Hepatic stellate cell (primary cell): ENCODE measurements around the gene CDK14.

Experiments used
- DNase-seq: peaks from one replicate; pipeline ENCODE4 v3.0.0; 2011; ENCODE audit warnings: low spot score

CDK14 gene

GRCh38 chr7:90595801-90596670 is at the start of gene CDK14:
TSS of gene CDK14 (plus strand) at chr7:90596321. CDS start at chr7:90596628, 307 bp downstream.
- peak; percentile 67 for DNase-seq

GRCh38 chr7:90551036-90551435 is 45.1 kb upstream of the CDK14 start:
- no peak for DNase-seq

- DNase-seq, result no peak
Measured at GRCh38 chr7:90552521-90552920, 43.6 kb upstream of the CDK14 start.

GRCh38 chr7:90560730-90561129 is 35.4 kb upstream of the CDK14 start:
- DNase-seq, result no peak

- no peak for DNase-seq
Measured at GRCh38 chr7:90563286-90563685, 32.8 kb upstream of the CDK14 start.

GRCh38 chr7:90564455-90564854 is 31.7 kb upstream of the CDK14 start:
- no peak for DNase-seq

- DNase-seq, result no peak
Measured at GRCh38 chr7:90568213-90568612, 27.9 kb upstream of the CDK14 start.

- DNase-seq, result no peak
Measured at GRCh38 chr7:90569368-90569767, 26.8 kb upstream of the CDK14 start.

- DNase-seq, result peak; percentile 18
Measured at GRCh38 chr7:90570373-90570959, 25.7 kb upstream of the CDK14 start.

GRCh38 chr7:90574146-90574819 is 21.8 kb upstream of the CDK14 start:
- DNase-seq, result no peak

- no peak for DNase-seq
Measured at GRCh38 chr7:90574820-90575187, 21.3 kb upstream of the CDK14 start.

GRCh38 chr7:90579181-90579688 is 16.9 kb upstream of the CDK14 start:
- DNase-seq, result no peak

GRCh38 chr7:90580051-90580450 is 16.1 kb upstream of the CDK14 start:
- no peak for DNase-seq

- no peak for DNase-seq
Measured at GRCh38 chr7:90582164-90582563, 14.0 kb upstream of the CDK14 start.

- DNase-seq, result no peak
Measured at GRCh38 chr7:90584378-90584777, 11.7 kb upstream of the CDK14 start.

- DNase-seq, result no peak
Measured at GRCh38 chr7:90586091-90586490, 10.0 kb upstream of the CDK14 start.

GRCh38 chr7:90587766-90588165 is 8.4 kb upstream of the CDK14 start:
- DNase-seq, result no peak

- no peak for DNase-seq
Measured at GRCh38 chr7:90592033-90592432, 4.1 kb upstream of the CDK14 start.

- DNase-seq, result no peak
Measured at GRCh38 chr7:90593205-90593604, 2.9 kb upstream of the CDK14 start.

- DNase-seq, result peak; percentile 57
Measured at GRCh38 chr7:90594751-90595317, 1.3 kb upstream of the CDK14 start.

- DNase-seq, result peak; percentile 25
Measured at GRCh38 chr7:90595342-90595800, 750 bp upstream of the CDK14 start.
